T-helper 1 cell treated with Interleukin-12 subunit alpha and Interleukin-12 subunit beta and Interleukin-4 antibody, amounts not matched to agents 30 μg/mL and 1 μg/mL, for 36 hours (primary cell): ENCODE results near the gene CPLANE2.
"Not testable (repeated sequence)": the region's sequence is repeated elsewhere in the genome, so short reads cannot be mapped to it uniquely, and the experiment has no call there.

Experiments used
- H3K27ac Mint-ChIP-seq: one replicate; pipeline ENCODE4 v1.8.0; 2021; ENCODE audit warnings: mild to moderate bottlenecking, mixed read lengths
- H3K27me3 Mint-ChIP-seq: one replicate; pipeline ENCODE4 v1.8.0; 2021; ENCODE audit warnings: low read depth, mixed read lengths
- H3K36me3 Mint-ChIP-seq: one replicate; pipeline ENCODE4 v1.8.0; 2021; ENCODE audit warnings: low read depth, mixed read lengths
- H3K4me1 Mint-ChIP-seq: one replicate; pipeline ENCODE4 v1.8.0; 2021; ENCODE audit warnings: low read depth, mixed read lengths
- H3K4me3 Mint-ChIP-seq: one replicate; pipeline ENCODE4 v1.8.0; 2021; ENCODE audit warnings: mild to moderate bottlenecking, moderate library complexity, mixed read lengths
- H3K9me3 Mint-ChIP-seq: one replicate; pipeline ENCODE4 v1.8.0; 2021; ENCODE audit warnings: mixed read lengths

CPLANE2 gene

DNA sequence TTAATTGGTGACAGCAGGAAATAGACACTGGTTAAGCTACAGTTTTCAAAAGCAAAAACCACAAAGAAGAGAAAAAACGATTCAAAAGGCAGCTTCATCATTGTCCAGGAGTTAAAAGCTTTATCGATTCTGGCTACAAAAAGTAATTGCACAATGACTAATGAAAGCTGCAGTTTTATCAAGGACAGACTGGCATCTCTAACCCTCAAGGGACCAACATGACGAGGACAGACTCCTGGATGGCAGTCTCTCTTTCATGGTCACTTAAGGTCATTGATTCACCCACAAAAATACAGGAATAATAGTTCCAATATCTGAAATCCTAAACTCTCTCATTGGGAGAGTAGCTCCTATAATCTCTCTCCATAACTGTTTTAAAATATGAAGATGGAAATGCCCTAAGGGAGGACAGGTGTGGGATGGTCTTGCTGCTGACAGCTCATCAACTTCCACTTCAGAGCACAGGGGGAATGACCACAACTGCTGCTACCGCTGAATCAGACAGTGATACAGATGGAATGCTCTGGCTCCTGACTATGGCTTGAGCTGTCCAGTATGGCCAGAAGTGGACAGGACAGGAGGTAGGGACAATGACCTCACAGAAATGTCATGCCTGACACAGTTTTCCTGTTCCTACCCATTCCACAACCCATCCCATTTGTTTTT lies 17.4 kb upstream of the CPLANE2 start:
- Mint-ChIP-seq H3K27me3 (no peaks in the 10 kb centered on the region), H3K4me3 (no peak overlapping the region), H3K36me3 (peaks cover 33% of the 10 kb centered on the region), H3K9me3 (no peaks in the 10 kb centered on the region), H3K27ac (no peak overlapping the region), H3K4me1 (peaks cover 5% of the 10 kb centered on the region)

DNA sequence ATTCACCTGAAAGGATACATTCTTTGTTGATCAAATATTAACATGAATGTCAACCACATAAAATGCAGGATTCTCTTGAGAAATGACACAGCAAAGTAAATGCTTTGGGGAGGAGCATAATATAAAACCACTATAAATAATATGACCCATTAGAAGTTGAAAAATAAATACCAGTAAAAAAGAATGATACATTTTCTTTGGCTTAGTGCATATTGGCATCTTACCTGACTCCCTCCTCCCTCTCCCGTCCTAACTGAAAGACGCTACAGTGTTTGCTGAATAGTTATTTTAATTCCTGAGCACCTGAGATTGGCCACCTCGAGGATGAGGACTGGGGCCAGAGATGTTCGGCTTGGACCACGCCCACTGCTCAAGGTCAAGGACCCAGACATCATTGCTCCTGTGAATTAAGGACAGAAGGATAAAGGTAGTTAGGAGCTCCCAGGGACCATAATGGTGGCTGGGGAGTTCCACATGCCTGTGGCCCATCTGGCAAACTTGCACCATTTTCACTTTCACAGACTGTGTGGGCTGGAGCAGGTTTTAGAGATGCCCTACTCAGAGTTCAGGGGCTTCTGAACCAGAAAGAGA lies 16.4 kb upstream of the CPLANE2 start:
- H3K4me1 Mint-ChIP-seq = peaks cover 11% of the 10 kb centered on the region
- H3K9me3 Mint-ChIP-seq = no peaks in the 10 kb centered on the region
- no peaks in the 10 kb centered on the region for H3K27me3 Mint-ChIP-seq
- H3K36me3 Mint-ChIP-seq = peaks cover 33% of the 10 kb centered on the region
- no peak overlapping the region for H3K27ac Mint-ChIP-seq
- H3K4me3 Mint-ChIP-seq = no peak overlapping the region

DNA sequence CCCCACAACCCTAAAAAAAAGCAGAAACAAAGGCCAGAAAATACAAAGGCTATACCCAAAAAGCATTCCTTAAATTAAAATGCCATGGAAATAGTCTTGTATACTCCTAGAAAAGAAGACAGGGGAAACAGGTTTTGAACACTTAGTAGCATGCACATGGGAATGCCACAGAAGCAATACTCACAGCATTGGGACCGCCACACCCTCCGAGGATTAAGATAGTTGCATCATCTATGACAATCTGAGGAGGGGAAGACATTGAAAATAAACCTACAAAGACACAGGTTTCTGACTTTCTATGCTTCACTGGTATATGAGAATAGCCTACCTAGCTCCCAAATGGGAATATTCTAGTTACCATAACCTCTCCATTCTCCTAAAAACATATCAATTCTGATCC lies 15.9 kb upstream of the CPLANE2 start:
- H3K27ac Mint-ChIP-seq = no peak overlapping the region
- no peaks in the 10 kb centered on the region for H3K9me3 Mint-ChIP-seq
- H3K27me3 Mint-ChIP-seq = no peaks in the 10 kb centered on the region
- H3K4me1 Mint-ChIP-seq = peaks cover 11% of the 10 kb centered on the region
- peaks cover 33% of the 10 kb centered on the region for H3K36me3 Mint-ChIP-seq
- H3K4me3 Mint-ChIP-seq = no peak overlapping the region

DNA sequence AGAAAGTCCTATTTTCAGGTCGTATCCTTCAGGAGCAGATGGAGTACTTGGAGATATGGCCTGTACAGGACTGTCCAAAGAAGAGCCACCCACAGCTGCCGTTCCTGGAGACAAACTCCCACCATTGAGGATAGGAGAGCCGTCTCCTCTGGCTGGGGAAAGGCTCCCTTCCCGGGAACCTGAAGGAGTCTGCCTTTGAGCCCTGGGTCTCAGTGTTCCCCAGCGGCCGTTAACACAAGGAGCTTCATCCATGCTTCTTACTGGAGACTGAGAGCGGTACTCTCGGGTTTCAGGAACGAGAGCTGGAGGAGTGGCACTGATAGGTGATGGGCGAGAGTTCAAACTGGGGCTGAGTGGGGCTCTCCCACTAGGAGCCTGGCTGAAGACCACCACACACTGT lies 14.4 kb upstream of the CPLANE2 start:
- no peak overlapping the region for H3K4me3 Mint-ChIP-seq
- H3K36me3 Mint-ChIP-seq = peaks cover 35% of the 10 kb centered on the region
- H3K4me1 Mint-ChIP-seq = peaks cover 13% of the 10 kb centered on the region
- H3K9me3 Mint-ChIP-seq = no peaks in the 10 kb centered on the region
- no peak overlapping the region for H3K27ac Mint-ChIP-seq
- no peaks in the 10 kb centered on the region for H3K27me3 Mint-ChIP-seq

DNA sequence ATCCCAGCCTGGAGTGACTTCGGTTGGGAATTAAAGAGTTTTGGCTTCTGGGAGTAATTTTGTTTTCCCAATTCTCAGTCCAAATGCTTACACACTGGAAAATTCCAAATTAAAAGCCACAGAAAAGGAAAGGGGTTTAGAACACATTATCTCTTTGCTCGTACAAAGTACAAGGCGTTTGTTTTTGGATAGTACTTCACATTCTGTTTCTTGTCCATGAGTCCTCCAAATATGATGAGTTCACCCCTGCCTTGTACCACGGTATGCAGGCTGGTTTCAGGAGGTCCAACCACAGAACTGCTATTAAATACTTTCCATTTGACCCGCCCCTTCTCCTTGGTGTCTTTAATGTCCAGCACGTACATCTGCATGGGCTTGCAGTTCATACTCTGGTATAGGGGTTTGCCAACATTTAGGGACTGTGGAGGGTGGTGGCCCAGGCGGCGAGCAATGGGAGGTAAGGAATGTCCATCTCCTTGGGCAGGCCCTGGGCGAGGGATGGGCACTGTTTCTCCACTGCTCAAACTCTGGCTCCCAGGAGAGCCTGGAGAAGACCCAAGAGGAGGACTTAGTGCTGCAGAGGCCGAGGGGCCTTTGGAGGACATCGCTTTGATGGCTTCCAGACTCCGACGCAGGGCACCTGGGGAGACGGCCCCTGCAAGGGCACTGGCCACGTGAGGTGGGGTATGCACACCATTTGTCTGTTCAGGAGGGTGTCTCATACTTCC lies 13.7 kb upstream of the CPLANE2 start:
- Mint-ChIP-seq H3K4me1 (peaks cover 13% of the 10 kb centered on the region), H3K9me3 (no peaks in the 10 kb centered on the region), H3K27me3 (no peaks in the 10 kb centered on the region), H3K36me3 (peaks cover 31% of the 10 kb centered on the region), H3K27ac (no peak overlapping the region), H3K4me3 (no peak overlapping the region)

DNA sequence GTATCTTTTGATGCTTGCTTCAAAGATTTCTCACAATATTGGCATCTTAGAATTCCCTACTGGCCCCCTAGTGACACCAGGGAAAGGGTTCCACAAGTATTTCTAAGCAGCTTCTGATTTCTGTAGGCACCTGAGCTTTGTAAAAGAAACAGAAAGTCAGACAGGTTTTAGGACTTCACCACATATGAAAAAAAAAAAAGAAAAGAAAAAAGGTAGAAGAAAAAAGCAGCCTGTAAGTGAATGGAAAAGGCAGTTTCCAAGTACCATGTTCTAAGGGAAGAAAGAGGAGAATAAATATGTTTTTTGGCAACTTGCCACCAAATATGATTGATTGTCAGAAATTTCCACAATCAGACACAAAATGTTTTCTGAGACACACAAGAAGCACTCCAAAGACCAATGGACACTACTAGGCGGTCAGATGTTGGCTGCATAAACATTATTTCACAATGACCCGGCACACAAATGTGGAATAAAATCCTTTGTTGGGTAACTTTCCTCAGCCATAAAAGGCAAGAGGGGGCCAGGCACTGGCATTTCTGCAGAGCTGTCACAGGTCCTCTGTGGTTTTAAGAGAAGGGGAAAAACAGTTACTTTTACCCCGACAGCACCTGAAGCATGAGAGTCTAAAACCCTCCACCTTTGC lies 12.7 kb upstream of the CPLANE2 start:
- Mint-ChIP-seq H3K27ac (no peak overlapping the region), H3K27me3 (no peaks in the 10 kb centered on the region), H3K4me1 (peaks cover 13% of the 10 kb centered on the region), H3K4me3 (no peak overlapping the region), H3K9me3 (no peaks in the 10 kb centered on the region), H3K36me3 (peaks cover 25% of the 10 kb centered on the region)

DNA sequence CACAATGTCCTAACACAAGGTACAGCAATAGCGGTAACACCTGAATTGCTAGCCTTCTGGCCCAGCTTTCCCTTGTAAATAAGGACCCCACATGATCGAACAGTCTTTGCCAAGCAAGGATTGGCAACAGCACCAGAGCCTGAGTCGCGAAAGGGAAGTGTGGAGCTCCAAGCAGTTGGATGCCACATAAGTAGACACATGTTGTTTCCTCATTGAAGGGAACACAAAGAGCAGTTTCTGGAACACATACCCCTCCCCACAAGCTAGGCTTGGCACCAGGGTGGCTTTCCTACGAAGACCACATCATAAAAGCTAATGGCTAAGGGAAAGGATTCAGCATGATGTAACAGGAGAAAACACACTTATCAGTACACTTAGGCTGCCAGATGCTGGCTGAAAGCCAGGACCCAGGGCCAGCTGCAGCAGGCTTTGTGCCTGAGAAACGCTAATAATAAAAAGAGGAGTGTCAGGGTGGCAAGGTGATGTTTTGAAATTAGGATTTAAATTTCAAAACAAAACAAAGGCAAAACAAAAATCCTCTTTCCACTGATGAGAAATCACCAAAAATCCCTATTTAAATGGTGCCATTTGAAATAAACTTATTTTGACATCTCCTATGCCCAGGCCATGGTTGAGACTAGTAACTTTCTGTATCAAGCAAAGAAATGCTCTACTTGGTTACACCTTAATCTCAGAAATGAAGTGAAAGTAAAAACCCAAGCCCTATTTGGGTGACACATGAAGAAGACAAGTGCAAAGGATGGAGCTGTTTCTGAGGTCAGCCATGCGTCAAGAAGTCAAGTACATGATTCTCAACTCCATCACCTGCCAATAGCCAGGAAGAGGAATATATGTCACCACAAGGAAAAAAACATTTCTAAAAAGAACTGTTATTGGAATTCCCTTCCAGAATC lies 11.9 kb upstream of the CPLANE2 start:
- Mint-ChIP-seq H3K4me1 (peaks cover 13% of the 10 kb centered on the region), H3K9me3 (no peaks in the 10 kb centered on the region), H3K4me3 (no peak overlapping the region), H3K27ac (peak overlapping the region; percentile 15), H3K27me3 (no peaks in the 10 kb centered on the region), H3K36me3 (peaks cover 25% of the 10 kb centered on the region)

DNA sequence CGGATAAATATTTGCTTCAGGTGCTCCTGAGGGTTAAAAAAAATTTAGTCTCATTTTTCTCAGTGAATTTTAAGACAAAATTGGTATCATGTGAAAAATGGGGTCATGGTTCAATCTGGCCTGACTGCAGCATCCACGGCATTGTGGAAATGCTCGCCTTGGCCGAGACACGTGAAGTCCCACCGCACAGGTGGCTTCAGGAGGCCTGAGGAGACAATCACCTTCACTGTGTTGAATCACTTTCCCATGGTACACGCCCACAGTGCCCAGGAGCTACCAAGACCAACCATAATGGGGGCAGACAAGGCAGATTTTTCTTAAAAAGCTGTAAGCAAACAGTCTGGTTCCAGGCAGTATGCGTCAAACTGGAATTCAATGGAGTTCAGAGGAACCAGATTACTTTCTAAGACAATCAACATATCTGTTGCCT lies 11.0 kb upstream of the CPLANE2 start:
- Mint-ChIP-seq H3K27me3 (no peaks in the 10 kb centered on the region), H3K4me3 (no peak overlapping the region), H3K36me3 (peaks cover 25% of the 10 kb centered on the region), H3K27ac (no peak overlapping the region), H3K4me1 (peaks cover 13% of the 10 kb centered on the region), H3K9me3 (no peaks in the 10 kb centered on the region)

DNA sequence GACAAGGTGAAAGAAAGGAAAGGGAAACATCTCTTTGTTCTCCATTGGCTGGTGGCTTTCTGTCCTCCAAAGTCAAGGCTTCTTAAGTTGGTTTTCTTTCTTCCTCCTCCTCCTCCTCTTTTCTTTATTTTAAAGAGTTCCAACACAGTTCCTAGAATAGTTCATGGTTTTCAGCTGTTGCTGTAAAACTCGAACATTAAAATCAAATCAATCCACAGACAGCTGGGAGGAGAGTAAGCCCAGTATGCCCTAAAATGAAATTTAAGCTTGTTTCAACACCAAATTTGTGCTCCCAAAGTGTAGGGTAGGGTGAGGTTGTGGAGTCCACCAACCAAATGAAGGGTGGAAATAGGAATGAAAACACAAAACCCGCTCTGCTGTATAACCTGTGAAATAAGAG lies 10.5 kb upstream of the CPLANE2 start:
- H3K9me3 Mint-ChIP-seq = no peaks in the 10 kb centered on the region
- no peak overlapping the region for H3K4me3 Mint-ChIP-seq
- H3K4me1 Mint-ChIP-seq = peaks cover 13% of the 10 kb centered on the region
- H3K36me3 Mint-ChIP-seq = peaks cover 21% of the 10 kb centered on the region
- H3K27ac Mint-ChIP-seq = no peak overlapping the region
- no peaks in the 10 kb centered on the region for H3K27me3 Mint-ChIP-seq

DNA sequence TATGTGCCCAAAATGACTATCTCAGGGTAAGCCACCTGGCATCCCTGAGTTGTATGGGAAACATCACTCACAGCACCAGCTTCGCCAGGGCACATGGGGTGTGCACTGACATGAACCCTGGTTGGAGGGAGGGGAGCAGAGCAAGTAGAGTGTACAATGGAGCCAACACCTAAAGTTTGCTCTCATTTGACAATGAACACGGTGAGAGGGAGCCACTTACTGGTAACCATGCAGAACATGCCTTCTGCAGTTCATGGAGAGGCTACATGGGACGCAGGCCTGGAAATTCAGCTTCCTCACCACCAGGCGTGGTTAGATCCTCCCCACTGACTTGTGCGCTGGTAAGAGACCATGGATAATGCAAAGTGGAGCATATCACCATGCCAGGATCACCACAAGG lies 10.0 kb upstream of the CPLANE2 start:
- peaks cover 18% of the 10 kb centered on the region for H3K36me3 Mint-ChIP-seq

DNA sequence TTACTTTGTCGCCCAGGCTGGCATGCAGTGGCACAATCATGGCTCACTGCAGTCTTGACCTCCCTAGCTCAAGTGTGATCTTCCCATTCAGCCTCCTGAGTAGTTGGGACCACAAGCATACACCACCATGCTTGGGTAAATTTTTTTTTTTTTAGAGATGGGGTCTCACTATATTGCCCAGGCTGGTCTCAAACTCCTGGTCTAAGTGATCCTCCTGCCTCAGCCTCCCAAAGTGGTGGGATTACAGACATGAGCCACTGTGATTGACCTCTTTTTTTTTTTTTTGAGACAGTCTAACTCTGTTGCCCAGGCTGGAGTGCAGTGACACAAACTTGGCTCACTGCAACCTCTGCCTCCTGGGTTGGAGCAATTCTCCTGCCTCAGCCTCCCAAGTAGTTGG lies 9.3 kb upstream of the CPLANE2 start:
- not testable (repeated sequence) for H3K4me3 Mint-ChIP-seq, H3K27me3 Mint-ChIP-seq, H3K9me3 Mint-ChIP-seq, H3K27ac Mint-ChIP-seq
- Mint-ChIP-seq H3K4me1 (peaks cover 13% of the 10 kb centered on the region), H3K36me3 (peaks cover 13% of the 10 kb centered on the region)

More for the DNA sequence above, 10.0 kb upstream of the CPLANE2 start:
- Mint-ChIP-seq H3K27me3 (no peaks in the 10 kb centered on the region), H3K27ac (no peak overlapping the region), H3K4me1 (peaks cover 13% of the 10 kb centered on the region), H3K4me3 (no peak overlapping the region), H3K9me3 (no peaks in the 10 kb centered on the region)

DNA sequence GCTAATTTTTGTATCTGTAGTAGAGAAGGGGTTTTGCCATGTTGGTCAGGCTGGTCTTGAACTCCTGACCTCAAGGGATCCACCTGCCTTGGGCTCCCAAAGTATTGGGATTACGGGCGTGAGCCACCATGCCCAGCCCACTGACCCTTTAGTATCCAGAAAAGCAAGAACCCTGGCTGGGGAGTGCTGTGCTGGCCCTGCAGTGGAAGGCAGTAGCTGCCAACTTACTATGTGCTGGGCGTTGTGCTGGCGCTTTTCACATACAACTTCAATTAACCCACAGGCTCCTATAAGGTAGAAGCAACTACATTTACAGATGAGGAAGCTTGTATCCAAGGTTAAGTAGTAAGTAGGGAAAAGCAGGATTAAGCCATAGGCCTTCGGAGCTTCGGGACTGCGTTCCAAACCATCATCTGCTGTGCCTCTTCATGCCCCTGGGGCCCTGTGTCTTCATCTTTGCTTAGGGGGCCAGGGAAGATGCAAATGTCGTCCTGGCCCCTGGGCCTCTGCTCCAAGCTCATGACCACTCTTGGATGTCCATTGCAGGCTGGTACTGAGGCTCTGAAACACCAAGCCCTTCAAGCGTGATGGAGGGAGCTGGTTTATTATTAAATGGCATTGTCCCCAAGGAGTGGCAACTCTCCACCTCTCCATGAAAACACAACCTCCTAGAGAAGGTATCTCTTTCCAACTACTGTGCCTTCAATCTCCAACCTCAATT lies 8.7 kb upstream of the CPLANE2 start:
- H3K27ac Mint-ChIP-seq = no peak overlapping the region
- no peaks in the 10 kb centered on the region for H3K27me3 Mint-ChIP-seq
- H3K36me3 Mint-ChIP-seq = peaks cover 10% of the 10 kb centered on the region
- H3K9me3 Mint-ChIP-seq = no peaks in the 10 kb centered on the region
- peaks cover 13% of the 10 kb centered on the region for H3K4me1 Mint-ChIP-seq
- H3K4me3 Mint-ChIP-seq = no peak overlapping the region

DNA sequence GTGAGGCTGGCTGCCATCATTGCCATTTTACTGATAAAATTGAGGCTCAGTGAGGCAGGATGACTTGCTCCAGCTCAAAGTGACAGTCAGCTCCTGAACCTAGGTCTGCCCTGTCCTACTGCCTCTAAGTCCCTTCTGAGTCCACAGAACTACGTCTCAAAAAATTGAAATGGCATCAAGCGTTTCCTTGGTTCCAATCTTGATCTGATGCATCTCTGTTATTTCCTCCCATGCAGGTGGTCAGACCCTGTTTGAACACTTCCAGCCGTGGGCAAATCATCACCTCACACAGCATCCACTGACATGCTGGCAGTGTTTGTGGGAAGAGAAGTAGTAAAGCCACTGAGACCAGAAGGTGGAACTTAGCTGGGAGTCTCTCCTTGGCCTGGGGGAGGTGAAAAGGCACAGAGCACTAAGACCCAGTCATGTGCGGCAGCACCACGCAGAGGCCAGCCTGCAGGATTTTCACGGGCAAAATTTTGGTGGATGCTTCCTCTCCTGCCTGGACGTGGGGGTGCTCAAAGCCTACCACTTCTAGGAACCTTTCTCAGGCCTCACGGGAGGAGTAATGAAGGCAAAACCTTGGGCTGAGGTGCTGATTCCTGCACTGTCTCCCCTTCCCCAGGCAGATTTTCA lies 7.8 kb upstream of the CPLANE2 start:
- Mint-ChIP-seq H3K27me3 (no peaks in the 10 kb centered on the region), H3K27ac (no peak overlapping the region), H3K4me3 (no peak overlapping the region), H3K9me3 (no peaks in the 10 kb centered on the region), H3K4me1 (peaks cover 14% of the 10 kb centered on the region), H3K36me3 (peaks cover 9% of the 10 kb centered on the region)
